GM21447 (cell line): ENCODE data around the gene AMOTL1.
"Not testable (repeated sequence)": the region's sequence is repeated elsewhere in the genome, so short reads cannot be mapped to it uniquely, and the experiment has no call there.

Experiments
- ATAC-seq: cut with Tn5 transposase; IDR thresholded peaks from one replicate; pipeline ENCODE4 v1.9.1; 2021; ENCODE audit not compliant: unreplicated experiment

The AMOTL1 gene

DNA sequence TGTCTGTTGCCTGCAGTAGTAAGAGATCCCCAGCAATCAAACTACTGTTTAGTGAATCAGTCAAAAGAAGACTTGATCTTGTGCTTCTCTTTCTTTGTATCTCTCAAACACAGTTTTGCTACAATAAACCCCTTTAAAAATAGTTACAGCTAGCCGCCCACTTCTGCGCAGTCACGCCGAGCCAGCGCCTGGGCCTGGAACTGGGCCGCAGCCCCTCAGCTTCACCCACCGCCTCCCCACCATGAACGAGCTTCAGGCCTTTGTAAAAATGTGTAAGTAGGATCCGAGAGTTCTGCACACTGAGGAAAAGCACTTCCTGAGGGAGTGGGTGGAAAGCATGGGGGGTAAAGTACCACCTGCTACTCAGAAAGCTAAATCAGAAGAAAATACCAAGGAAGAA is 144.7 kb downstream of the AMOTL1 start:
- ATAC-seq = no peak

DNA sequence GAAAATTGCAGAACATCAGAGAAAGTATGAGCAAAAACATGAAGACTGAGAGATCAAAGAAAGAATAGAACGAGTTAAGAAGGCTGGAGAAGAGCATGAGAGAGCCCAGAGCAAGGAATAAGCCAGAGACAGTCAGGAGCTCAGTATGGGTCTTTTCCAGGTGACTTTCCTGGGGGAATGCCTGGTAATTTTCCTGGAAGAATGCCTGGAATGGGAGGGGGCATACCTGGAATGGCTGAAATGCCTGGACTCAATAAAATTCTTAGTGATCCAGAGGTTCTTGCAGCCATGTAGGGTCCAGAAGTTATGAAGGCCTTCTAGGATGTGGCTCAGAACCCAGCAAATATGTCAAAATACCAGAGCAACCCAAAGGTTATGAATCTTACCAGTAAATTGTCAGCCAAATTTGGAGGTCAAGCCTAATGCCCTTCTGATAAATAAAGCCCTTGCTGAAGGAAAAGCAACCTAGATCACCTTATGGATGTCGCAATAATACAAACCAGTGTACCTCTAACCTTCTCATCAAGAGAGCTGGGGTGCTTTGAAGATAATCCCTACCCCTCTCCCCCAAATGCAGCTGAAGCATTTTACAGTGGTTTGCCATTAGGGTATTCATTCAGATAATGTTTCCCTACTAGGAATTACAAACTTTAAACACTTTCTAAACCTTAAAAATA is 145.7 kb downstream of the AMOTL1 start:
- ATAC-seq = not testable (repeated sequence)

DNA sequence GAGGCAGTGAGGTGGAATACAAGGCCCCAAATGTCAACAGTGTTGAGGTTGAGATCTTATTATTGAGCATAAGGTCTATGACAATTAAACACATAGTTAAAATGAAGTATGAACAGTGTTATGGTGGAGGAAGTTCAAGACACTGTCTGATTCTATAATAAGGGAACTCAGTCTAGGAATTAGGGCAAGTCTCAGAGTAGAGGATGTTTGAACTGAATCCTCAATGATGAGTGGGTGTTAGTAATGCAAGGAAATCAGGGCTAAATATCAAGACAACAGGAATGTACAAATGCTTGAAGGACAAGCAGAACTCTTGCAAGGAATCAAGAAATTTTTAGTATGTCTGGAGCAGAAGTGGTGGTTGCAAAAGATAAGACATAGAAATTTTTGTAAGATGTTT is 152.2 kb downstream of the AMOTL1 start:
- no peak for ATAC-seq

DNA sequence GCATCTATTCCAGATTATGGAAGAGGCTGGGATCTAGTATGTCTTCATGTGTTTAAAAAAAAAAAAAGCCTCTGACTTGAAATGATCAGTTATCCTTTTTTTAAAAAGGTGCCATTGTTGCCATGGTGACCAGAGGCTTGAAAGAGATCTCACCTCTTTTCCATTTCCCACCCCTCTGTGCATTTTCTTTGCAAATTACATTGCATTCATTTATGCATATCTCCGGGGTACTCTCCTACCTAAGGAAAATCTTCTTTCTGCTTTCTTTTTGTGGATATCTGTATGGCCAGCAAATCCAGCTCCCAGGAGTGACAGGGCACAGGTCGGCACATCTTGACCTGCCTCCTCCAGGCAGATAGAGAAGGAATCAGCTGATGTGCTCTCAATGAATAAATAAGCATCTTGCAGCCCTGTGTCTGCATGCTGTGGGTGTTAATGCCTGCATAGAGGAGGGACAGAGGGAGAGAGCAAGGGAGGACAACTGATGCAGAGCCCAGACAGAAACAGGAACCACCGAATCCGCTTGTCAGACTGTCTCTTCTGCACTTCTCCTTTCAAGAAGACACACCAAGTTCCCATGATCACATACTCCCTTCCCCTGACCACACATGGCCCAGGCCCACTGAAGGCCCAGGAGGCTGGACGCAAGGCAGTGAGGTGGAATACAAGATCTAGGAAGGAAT is 154.3 kb downstream of the AMOTL1 start:
- no peak for ATAC-seq

DNA sequence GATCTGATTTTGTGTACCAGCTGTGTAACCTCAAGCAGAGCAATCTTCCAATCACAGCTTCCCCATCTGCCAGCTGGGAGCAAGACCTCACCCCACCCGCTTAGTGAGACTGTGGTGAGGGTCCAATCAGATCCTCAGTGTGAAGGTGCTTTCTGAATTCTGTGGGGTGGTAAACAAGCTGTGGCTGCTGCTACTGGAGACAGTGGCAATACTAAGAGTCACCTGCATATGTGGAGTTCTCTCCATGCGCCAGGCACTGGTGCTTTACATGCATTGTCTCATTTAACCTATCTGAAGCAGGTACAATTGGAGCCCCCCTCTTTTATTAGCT is 154.8 kb downstream of the AMOTL1 start:
- no peak for ATAC-seq

DNA sequence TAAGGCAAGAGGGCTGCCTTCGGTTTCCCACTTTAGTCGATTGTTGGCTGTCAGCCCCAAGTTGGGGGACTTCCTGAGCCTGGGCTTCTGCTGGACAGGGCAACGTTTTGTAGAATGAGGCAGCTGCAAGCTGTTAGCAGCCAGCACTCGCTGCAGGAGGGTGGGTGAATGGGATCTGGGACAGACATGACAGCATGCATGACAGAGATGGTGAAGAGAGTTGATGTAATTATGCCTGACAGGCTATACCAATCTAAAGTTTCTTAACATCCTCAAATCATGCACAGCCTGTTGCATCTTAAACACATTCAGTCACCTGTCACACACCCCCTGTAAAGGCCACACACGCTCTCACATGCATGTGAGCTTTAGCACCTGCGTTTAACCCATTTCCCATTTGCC is 156.0 kb downstream of the AMOTL1 start:
- ATAC-seq = no peak

DNA sequence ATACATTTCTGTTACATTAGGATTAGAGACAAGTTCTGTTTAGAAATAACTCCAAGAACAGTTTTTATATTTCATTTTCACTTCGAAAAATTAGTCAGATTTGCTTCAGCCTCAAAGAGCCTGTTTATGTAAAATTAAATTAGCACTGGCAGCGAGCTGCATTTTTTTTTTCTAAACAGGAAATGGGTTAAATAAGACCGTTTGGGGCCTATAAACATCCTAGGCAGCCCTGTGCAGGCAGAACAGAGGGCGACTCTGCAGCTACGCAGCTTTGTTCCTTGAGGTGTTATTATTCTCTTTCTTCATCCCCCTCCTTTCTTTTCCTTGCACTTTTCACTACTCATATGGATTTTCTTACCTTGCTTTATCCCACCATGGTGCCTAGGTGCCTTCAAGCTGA is 156.5 kb downstream of the AMOTL1 start:
- no peak for ATAC-seq

DNA sequence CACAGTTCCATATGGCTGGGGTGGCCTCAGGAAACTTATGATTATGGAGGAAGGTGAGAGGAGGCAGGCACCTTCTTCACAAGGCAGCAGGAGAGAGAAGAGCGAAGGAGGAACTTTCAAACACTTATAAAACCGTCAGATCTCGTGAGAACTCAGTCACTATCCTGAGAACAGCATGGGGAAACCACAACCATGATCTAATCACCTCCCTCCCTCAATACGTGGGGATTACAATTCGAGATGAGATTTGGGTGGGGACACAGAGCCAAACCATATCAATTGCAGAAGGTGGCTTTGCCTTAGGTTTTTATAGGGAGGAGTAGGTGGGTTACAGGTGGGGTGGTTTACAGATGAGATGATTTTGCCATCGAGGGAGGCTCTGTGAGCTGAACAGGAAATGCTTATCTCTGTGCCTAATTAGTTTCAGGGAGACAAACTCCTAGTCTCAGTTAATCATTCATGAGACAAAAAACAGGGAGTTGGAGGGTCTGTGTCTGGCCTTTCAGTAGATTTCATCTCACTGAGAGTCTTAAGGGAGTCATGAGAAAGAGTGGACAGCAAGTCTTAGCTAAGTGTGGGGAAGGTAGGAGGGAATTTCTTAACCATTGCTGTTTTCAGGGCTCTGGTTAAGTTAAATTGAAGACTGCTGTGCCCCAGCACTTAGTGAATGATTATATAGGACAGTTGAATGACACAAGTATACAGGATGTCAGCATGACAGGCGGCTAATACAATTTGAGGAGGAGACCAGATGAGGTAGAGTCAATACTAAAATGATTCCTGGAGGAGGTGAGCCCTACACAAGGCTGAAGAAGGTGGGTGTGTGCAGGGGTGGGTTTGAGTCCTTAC is 157.5 kb downstream of the AMOTL1 start:
- peak; percentile 79 for ATAC-seq

DNA sequence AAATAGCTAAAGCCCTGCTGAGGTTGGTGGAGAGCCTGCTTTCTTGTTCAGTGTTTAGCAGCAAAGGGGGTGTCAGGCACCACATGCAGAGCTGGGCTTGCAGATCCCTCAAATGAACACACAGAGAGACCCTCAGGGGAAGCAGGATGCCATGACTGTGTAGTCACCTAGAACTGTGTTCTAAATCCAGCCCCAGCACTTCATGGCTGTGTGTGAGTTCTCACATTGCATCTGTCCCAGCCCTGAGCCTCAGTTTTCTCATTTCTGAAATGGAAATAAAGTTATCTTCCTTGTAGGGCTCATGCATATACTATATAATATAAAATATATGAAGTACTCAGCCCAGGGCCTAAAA is 158.1 kb downstream of the AMOTL1 start:
- ATAC-seq = no peak
